H7 (cell line): ENCODE results near the gene C10orf67. TPM values are rescaled to one million over a fixed set of nuclear protein-coding genes. Genes with fewer than 3 reads are reported as not detected.
"Not testable (repeated sequence)": the region's sequence is repeated elsewhere in the genome, so short reads cannot be mapped to it uniquely, and the experiment has no call there.

Experiments used
- DNase-seq: peaks from one replicate; pipeline ENCODE4 v3.0.0; 2012
- H3K27me3 ChIP-seq: 2 replicates; pipeline ENCODE4 v1.6.0; 2011; ENCODE audit warnings: mild to moderate bottlenecking, low read length; ENCODE audit not compliant: control insufficient read depth, insufficient read depth
- H3K36me3 ChIP-seq: replicated peaks from 2 replicates; pipeline ENCODE4 v1.5.1; 2011; ENCODE audit warnings: low read length; ENCODE audit not compliant: control insufficient read depth, insufficient read depth
- H3K4me3 ChIP-seq: 2 replicates; pipeline ENCODE4 v1.5.1; 2011; ENCODE audit warnings: low read depth, mild to moderate bottlenecking, control low read depth, low read length, moderate library complexity; ENCODE audit not compliant: insufficient read depth
- total RNA-seq: library from RNA; depleted of rRNA; stranded (reverse); fragments of >200 nt; shearing (Covaris generic); gene quantifications from 2 replicates; pipeline ENCODE4 v1.2.3, GENCODE V29; 2014; rRNA removed

Gene C10orf67
- total RNA-seq = not detected in 2 replicates

DNA sequence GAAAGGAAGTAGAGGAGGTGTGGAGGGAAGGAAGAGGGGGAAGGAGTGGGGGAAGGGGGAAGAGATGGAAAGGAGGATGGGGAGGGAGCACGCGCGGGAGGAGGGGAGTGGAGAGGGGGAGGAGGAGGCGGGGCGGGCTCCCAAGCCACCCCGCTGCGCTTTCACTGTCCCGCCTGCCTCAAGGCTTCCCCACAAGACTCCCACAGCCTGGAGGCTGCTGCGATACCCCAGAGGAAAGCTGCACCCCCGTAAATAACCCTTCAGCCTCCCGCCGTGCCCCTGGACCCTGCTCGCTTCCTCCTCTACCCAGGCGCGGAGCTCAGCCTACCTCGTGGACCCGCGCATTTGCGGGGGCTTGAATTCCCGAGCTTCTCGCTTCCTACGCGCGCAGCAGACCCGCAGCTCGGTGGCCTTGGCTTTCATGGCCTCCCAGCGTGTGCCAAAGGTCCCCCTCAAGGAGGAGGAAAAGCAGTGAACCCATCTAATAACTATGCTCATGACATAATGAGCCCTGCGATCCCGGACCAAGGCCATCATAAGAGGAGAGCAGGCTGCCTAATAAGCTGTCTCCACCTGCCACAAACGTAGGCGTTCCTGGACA, at the start of gene C10orf67:
Gene C10orf67 (minus strand): TSS at position 557 of the 601 bp plus-strand sequence. CDS start 23 bp downstream, at position 534.
- Histone ChIP-seq H3K4me3 (peak within 1 kb of the TSS; percentile 72), H3K27me3 (peaks cover 18% of the 10 kb centered on the region), H3K36me3 (no peaks in the 10 kb centered on the region)
- peak; percentile 87 for DNase-seq

DNA sequence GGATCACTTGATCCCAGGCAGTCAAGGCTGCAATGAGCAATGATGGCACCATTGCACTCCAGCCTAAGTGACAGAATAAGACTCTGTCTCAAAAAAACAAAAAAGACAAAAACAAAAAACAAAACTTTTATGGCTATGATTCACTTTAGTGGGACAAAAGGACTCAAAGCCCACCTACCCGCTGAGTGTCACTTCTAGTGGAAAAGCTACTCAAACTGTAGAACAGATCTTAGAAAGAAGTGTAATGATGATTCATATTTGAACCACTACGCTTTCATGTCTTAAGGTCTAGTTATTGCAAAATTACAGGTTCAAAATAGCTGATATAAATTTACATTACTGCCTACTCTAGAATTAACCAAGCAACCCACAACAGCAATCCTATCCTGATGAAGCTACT, 47.2 kb upstream of the C10orf67 start:
- Histone ChIP-seq H3K27me3 (no peaks in the 10 kb centered on the region), H3K4me3 (no peak overlapping the region), H3K36me3 (no peaks in the 10 kb centered on the region)
- DNase-seq = no peak

DNA sequence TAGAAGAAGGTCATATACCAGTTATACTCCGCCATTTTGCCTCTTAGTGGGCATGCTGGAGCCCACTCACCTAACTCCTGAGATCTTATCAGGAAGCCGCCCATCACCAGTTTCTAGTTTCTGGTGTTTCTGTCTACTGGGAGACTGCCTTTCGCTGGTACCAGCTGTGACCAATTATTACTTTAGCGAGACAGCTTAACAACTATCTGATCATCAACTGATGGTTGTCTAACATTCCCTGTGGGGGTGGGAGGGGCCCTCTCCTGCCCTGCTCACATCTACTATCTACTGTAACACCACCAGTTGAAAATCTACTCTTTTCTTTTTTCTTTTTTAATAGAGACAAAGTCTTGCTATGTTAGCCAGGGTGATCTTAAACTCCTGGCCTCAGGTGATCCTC, 46.2 kb upstream of the C10orf67 start:
- no peaks in the 10 kb centered on the region for H3K36me3 ChIP-seq
- no peak for DNase-seq
- H3K27me3 ChIP-seq = no peaks in the 10 kb centered on the region
- no peak overlapping the region for H3K4me3 ChIP-seq

DNA sequence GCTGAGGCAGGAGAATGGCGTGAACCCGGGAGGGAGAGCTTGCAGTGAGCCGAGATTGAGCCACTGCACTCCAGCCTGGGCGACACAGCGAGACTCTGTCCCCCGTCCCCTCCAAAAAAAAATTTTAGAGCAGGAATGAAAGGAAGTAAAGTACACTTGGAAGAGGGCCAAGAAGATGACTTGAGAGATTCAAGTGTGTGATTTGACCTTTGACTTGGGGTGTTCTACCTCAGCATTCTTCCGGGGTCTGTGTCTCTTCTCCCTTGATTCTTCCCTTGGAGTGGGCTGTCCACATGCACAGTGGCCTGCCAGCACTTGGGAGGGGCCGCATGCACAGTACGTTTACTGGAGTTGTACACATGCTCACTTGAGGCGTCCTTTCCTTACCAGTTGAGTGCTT, 45.8 kb upstream of the C10orf67 start:
- H3K36me3 ChIP-seq, H3K27me3 ChIP-seq, DNase-seq, H3K4me3 ChIP-seq: not testable (repeated sequence)

- H3K36me3 ChIP-seq, H3K27me3 ChIP-seq, DNase-seq, H3K4me3 ChIP-seq: not testable (repeated sequence)
Observed at GRCh38 chr10:23387516-23387915, 42.9 kb upstream of the C10orf67 start.

GRCh38 chr10:23386052-23386451, 41.5 kb upstream of the C10orf67 start:
- no peaks in the 10 kb centered on the region for H3K27me3 ChIP-seq
- H3K4me3 ChIP-seq = no peak overlapping the region
- no peaks in the 10 kb centered on the region for H3K36me3 ChIP-seq
- no peak for DNase-seq

- Histone ChIP-seq H3K36me3 (no peaks in the 10 kb centered on the region), H3K4me3 (no peak overlapping the region), H3K27me3 (no peaks in the 10 kb centered on the region)
- DNase-seq = no peak
Observed at GRCh38 chr10:23384364-23384763, 39.8 kb upstream of the C10orf67 start.

DNA sequence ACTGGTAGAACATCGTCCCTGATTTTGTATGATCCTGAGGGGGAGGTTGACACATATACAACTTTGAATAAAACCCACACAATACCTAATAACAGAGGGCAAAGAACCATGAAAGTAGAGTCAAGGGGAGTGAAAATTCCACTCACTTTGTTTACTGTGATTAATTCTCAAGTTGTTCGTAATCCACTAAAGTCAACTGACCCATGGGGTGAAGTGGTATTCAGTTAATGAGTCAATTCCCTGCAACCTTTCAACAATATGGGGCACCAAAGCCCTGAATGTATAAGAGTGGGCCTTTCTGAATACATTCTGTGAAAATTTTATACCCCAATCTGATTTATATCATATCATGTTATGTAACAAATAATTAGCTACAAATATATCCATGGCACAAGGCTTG, 39.0 kb upstream of the C10orf67 start:
- H3K27me3 ChIP-seq = no peaks in the 10 kb centered on the region
- no peak overlapping the region for H3K4me3 ChIP-seq
- H3K36me3 ChIP-seq = no peaks in the 10 kb centered on the region
- no peak for DNase-seq

- Histone ChIP-seq H3K36me3 (no peaks in the 10 kb centered on the region), H3K4me3 (no peak overlapping the region), H3K27me3 (no peaks in the 10 kb centered on the region)
- no peak for DNase-seq
Observed at GRCh38 chr10:23381298-23382040, 36.9 kb upstream of the C10orf67 start.

- no peaks in the 10 kb centered on the region for H3K36me3 ChIP-seq
- H3K27me3 ChIP-seq = no peaks in the 10 kb centered on the region
- no peak overlapping the region for H3K4me3 ChIP-seq
- no peak for DNase-seq
Observed at GRCh38 chr10:23379686-23380085, 35.1 kb upstream of the C10orf67 start.

GRCh38 chr10:23376229-23376655, 31.6 kb upstream of the C10orf67 start:
- no peak for DNase-seq
- H3K36me3 ChIP-seq = no peaks in the 10 kb centered on the region
- no peaks in the 10 kb centered on the region for H3K27me3 ChIP-seq
- no peak overlapping the region for H3K4me3 ChIP-seq

DNA sequence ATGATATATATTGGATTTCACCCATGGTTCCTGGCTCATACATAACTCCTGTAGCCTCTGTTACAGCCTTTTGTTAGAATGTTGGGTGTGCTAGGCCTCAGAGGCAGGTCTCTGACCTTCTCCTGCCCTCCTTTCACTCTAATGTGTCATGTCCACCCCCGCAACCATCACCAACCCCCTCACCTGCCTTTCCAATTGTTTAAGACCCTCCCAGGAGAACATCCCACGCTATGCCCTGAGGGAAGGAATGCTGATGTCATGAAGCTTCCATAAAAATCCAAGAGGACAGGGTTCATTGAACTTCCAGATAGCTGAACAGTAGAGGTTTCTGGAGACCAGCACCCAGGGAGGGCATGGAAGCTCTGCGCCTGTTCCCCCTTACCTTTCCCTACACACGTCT, 30.8 kb upstream of the C10orf67 start:
- DNase-seq = no peak
- Histone ChIP-seq H3K27me3 (no peaks in the 10 kb centered on the region), H3K36me3 (no peaks in the 10 kb centered on the region), H3K4me3 (no peak overlapping the region)

- no peaks in the 10 kb centered on the region for H3K27me3 ChIP-seq
- no peaks in the 10 kb centered on the region for H3K36me3 ChIP-seq
- no peak for DNase-seq
- no peak overlapping the region for H3K4me3 ChIP-seq
Observed at GRCh38 chr10:23373156-23373555, 28.6 kb upstream of the C10orf67 start.

DNA sequence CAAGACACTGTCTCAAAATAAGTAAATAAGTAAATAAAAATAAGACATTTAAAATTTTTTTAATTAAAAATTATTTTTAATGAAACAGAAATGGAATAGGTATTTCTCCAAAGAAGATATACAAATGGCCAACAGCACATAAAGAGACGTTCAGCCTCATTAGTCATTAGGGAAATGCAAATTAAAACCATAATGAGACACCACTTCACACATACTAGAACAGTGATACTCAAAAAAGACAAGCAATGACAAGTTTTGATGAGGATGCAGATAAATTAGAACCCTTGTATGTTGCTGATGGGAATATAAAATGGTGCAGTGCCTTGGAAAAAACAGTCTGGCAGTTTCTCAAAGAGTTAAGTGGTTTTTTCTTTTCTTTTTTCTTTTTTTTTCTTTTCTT, 26.5 kb upstream of the C10orf67 start:
- H3K36me3 ChIP-seq = no peaks in the 10 kb centered on the region
- no peak for DNase-seq
- no peaks in the 10 kb centered on the region for H3K27me3 ChIP-seq
- no peak overlapping the region for H3K4me3 ChIP-seq

GRCh38 chr10:23370106-23370505, 25.5 kb upstream of the C10orf67 start:
- Histone ChIP-seq H3K4me3 (no peak overlapping the region), H3K36me3 (no peaks in the 10 kb centered on the region), H3K27me3 (no peaks in the 10 kb centered on the region)
- DNase-seq = no peak
